Activated T-cell treated with anti-CD3 and anti-CD28 coated beads, Interleukin-2, amount 50 U/mL, for 4 hours (primary cell): ENCODE data around the gene STMN3. TPM values are rescaled to one million over a fixed set of nuclear protein-coding genes. Genes with fewer than 3 reads are reported as not detected.
"Not testable (repeated sequence)": the region's sequence is repeated elsewhere in the genome, so short reads cannot be mapped to it uniquely, and the experiment has no call there.

Experiments
- ATAC-seq, 2 donors: fragments of 200-7000 bp; cut with Tn5 transposase; one replicate each; pipeline ENCODE4 v1.10.0; 2021
- DNase-seq: peaks from one replicate; pipeline ENCODE4 v3.0.0-alpha.2; 2020
- H3K27me3 Mint-ChIP-seq: one replicate; pipeline ENCODE4 v1.8.0; 2021; ENCODE audit warnings: low read depth, mixed read lengths
- H3K36me3 Mint-ChIP-seq: one replicate; pipeline ENCODE4 v1.8.0; 2022; ENCODE audit warnings: mixed read lengths; ENCODE audit not compliant: insufficient read depth
- H3K4me1 Mint-ChIP-seq: one replicate; pipeline ENCODE4 v1.8.0; 2021; ENCODE audit warnings: low read depth, mixed read lengths
- H3K4me3 Mint-ChIP-seq: one replicate; pipeline ENCODE4 v1.8.0; 2021; ENCODE audit warnings: mild to moderate bottlenecking, moderate library complexity, mixed read lengths
- H3K9me3 Mint-ChIP-seq: one replicate; pipeline ENCODE4 v1.8.0; 2021; ENCODE audit warnings: mixed read lengths
- total RNA-seq, 3 donors: library from RNA; stranded (reverse); gene quantifications; one replicate each; pipeline ENCODE4 v1.2.1, GENCODE V29; 2021

Gene STMN3
- total RNA-seq, 3 donors from 2014 or later: 11.4 to 16.2 (median 12.4) TPM

DNA sequence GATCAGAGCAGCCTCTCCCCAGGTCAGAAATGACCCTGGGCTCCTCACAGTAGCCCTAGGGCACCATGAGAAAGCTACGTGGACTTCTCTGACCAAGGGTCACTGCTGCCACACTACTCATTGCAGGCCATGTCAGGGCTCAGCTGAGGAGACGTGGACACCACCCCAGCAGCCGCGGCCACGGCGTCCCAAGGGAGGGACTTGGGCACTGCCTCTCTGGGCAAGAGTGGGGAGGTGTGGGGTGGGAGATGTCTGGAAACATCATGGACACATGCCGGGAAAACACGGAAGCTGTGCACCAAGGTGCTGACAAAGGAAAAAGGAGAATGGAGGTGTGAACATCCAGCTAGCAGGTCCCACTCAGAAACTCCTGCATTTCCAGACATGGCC is 35.4 kb downstream of the STMN3 start:
- ATAC-seq (no peak), DNase-seq (no peak)
- no peaks in the 10 kb centered on the region for H3K9me3 Mint-ChIP-seq
- H3K27me3 Mint-ChIP-seq: no peaks in the 10 kb centered on the region
- peaks cover 15% of the 10 kb centered on the region for H3K4me1 Mint-ChIP-seq
- H3K36me3 Mint-ChIP-seq: peaks cover 27% of the 10 kb centered on the region
- H3K4me3 Mint-ChIP-seq: no peak overlapping the region

DNA sequence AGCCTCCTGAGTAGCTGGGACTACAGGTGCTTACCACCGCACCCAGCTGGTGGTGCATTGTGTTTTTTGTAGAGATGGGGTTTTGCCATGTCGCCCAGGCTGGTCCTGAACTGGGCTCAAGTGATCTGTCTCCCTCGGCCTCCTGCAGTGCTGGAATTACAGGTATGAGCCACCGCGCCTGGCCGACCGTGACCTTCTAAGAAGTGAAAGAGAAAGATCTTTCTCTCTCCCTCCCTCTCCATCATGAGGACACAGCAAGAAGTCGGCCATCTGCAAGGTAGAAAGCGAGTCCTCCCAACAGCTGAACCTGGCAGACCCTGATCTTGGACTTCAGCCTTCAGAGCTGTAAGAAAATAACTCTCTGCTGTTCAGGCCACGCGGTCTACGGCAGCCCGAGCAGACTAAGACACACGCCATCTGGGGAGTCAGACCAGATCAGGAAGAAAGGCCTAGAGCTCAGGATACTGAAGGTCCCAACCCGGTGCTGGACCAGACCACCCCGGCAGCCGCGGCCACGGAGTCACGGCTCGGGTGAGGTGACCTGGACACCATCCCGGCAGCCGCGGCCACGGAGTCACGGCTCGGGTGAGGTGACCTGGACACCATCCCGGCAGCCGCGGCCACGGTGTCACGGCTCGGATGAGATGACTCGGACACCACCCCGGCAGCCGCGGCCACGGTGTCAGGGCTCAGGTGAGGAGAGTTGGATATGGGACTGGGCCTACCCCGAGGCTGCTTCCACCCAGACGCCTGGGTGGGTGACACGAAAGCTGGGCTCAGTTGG is 35.9 kb downstream of the STMN3 start:
- ATAC-seq: no peak
- no peak for DNase-seq
- H3K27me3 Mint-ChIP-seq: no peaks in the 10 kb centered on the region
- H3K9me3 Mint-ChIP-seq: no peaks in the 10 kb centered on the region
- H3K4me1 Mint-ChIP-seq: peaks cover 9% of the 10 kb centered on the region
- peaks cover 25% of the 10 kb centered on the region for H3K36me3 Mint-ChIP-seq
- no peak overlapping the region for H3K4me3 Mint-ChIP-seq

DNA sequence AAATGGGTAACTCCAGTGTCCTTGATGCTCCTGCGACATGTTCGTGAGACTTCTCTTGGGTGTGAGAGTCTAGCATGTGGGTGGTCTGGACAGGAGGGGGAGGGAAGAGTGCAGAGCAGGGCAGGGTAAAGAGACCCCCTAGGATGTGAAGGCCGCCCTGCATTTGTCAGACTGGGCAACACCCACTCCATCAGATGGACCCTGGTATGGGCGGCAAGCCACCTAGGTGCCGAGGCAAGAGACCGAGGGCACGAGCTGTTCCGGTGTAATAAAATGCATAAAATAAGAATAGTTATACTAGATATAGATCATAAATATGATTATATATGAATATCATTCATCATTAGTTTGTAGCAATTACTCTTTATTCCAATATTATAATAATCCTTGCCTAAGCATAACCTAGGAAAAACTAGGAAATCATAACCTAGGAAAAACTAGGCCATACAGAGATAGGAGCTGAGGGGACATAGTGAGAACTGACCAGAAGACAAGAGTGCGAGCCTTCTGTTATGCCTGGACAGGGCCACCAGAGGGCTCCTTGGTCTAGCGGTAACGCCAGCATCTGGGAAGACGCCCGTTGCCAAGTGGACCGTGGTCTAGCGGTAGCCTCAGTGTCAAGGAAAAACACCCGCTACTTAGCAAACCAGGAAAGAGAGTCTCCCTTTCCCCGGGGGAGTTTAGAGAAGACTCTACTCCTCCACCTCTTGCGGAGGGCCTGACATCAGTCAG is 39.2 kb downstream of the STMN3 start:
- DNase-seq, H3K9me3 Mint-ChIP-seq, H3K27me3 Mint-ChIP-seq, H3K4me3 Mint-ChIP-seq, H3K4me1 Mint-ChIP-seq, ATAC-seq: not testable (repeated sequence)
- H3K36me3 Mint-ChIP-seq: peaks cover 22% of the 10 kb centered on the region

DNA sequence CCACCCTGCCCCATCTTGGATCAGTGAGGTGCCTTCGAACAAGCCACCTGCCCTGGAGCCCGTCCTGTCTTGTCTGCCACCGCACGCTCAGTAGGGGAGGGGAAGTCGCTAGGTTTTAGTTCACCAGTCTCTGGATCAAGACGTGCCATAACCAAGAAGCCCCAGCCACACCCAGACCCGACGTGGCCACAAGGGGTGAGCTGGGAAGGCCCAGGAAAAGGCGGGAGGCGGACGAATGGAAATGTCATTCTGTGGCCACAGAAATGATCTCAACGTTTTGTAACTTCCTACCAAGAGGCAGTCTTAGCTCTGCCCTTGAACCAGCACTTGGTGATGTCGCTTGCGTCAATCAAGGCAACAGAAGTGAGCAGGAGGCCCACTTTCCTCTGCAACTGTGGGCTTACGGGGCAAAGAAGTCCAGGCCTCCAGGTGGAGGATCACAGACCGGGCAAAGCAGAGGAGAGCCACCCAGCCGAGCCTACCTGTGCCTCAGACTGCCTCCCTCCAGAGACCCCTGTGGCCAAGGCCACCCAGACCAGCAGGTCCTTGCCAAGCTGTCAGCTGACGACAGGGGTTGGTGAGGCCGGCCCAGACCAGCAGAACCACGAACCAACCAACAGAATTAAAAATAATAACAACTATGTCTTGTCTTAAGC is 40.8 kb downstream of the STMN3 start:
- Mint-ChIP-seq H3K27me3 (no peaks in the 10 kb centered on the region), H3K4me1 (peaks cover 2% of the 10 kb centered on the region)

DNA sequence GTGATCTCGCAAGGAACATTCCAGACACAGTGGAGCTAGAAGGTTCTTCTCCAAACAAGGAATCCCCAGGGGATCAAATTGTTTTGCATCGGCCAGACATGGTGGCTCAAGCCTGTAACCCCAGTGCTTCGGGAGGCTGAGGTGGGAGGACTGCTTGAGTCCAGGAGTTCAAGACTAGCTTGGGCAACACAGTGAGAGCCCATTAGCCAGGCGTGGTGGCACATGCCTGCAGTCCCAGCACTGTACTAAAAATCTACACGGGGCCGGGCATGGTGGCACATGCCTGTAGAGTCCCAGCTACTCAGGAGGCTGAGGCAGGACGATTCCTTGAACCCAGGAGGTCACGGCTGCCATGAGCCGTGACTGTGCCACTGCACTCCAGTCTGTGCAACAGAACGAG is 41.6 kb downstream of the STMN3 start:
- no peak overlapping the region for H3K4me3 Mint-ChIP-seq
- H3K36me3 Mint-ChIP-seq: peaks cover 15% of the 10 kb centered on the region

More for the DNA sequence above, 40.8 kb downstream of the STMN3 start:
- ATAC-seq: no peak
- H3K4me3 Mint-ChIP-seq: no peak overlapping the region
- DNase-seq: no peak
- peaks cover 15% of the 10 kb centered on the region for H3K36me3 Mint-ChIP-seq
- no peaks in the 10 kb centered on the region for H3K9me3 Mint-ChIP-seq

DNA sequence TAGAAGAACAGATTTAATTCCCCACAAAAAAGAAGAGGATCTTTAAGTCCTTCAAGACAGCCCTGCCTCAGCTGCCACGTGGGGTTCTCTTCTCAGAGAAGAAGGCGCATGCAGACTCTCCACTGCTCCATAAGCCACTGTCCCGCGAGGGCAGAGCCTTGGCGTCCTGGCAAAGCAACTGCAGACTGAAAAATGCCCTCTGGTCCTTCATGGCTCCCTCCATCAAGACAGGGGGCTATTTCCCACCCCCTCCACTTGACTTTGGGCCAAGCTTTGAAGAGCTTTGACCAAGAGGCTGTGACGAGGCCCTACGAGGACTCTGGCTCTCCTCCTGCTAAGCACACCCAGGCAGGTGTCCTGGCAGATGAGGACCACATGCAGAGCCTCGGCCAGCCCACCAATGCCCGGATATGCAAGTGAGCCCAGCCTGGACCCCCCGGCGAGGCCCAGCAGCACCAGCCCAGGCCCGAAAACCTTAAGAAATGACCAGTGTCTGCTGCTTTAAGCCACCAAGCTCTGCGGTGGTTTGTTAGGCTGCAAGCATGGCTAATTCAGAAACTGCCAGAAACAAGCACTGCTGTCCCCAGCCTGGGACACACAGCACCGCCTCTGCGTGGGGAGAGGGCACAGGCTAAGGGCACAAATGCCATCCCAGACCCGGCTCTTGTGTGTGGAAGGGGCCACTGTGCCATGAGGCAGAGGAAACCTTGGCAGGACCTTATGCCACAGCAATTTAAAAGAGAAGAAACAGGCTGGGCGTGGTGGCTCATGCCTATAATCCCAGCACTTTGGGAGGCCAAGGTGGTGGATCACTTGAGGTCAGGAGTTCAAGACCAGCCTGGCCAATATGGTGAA is 42.4 kb downstream of the STMN3 start:
- peaks cover 12% of the 10 kb centered on the region for H3K36me3 Mint-ChIP-seq
- H3K4me1 Mint-ChIP-seq: peaks cover 6% of the 10 kb centered on the region
- H3K4me3 Mint-ChIP-seq: no peak overlapping the region
- no peaks in the 10 kb centered on the region for H3K27me3 Mint-ChIP-seq
- DNase-seq: no peak
- H3K9me3 Mint-ChIP-seq: no peaks in the 10 kb centered on the region
- no peak for ATAC-seq

More for the DNA sequence above, 41.6 kb downstream of the STMN3 start:
- ATAC-seq (no peak), DNase-seq (no peak)
- no peaks in the 10 kb centered on the region for H3K27me3 Mint-ChIP-seq
- H3K4me1 Mint-ChIP-seq: peaks cover 4% of the 10 kb centered on the region
- no peaks in the 10 kb centered on the region for H3K9me3 Mint-ChIP-seq

DNA sequence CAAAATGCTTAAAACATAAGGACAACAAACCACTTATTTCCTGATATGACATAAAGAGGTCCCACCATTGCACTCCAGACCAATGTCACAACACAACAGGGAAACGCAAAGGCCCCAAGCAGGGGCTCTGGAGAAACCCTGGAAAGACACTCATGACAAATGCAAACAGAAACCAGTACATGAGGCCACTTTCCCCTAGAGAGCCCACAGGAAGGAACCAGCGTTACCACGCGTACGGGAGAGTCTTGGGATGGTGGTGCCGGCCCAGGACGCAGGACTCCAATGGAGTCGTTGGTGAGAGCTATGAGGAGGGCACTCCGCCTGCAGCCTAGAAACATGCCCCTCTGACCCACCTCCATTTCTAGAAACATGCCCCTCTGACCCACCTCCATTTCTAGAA is 46.5 kb downstream of the STMN3 start:
- Mint-ChIP-seq H3K27me3 (no peaks in the 10 kb centered on the region), H3K4me1 (peaks cover 4% of the 10 kb centered on the region), H3K4me3 (no peak overlapping the region), H3K9me3 (no peaks in the 10 kb centered on the region), H3K36me3 (peaks cover 11% of the 10 kb centered on the region)
- DNase-seq (no peak), ATAC-seq (no peak)

DNA sequence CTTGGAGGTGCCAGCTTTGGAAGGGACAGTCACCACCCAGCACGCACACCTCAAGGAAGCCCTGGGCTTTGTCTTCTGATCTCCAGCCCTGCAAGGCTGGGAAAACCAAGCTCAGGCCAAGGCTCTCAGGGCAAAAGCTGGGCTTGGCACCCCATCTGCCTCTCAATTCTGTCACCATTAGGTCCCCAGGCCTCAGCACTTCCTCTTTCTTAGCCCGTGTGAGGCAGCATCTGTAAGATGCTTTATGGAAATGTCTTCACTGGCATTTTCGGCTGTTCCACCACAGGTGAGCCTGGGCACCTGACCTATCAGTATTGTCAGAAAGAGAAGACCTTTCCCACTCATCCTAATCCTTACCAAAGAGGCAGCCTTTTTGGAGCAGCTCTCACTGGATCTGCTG is 50.9 kb downstream of the STMN3 start:
- DNase-seq (no peak), ATAC-seq (no peak)
- H3K4me3 Mint-ChIP-seq: no peak overlapping the region
- H3K27me3 Mint-ChIP-seq: no peaks in the 10 kb centered on the region
- peaks cover 20% of the 10 kb centered on the region for H3K36me3 Mint-ChIP-seq
- H3K9me3 Mint-ChIP-seq: no peaks in the 10 kb centered on the region
- H3K4me1 Mint-ChIP-seq: peaks cover 4% of the 10 kb centered on the region

DNA sequence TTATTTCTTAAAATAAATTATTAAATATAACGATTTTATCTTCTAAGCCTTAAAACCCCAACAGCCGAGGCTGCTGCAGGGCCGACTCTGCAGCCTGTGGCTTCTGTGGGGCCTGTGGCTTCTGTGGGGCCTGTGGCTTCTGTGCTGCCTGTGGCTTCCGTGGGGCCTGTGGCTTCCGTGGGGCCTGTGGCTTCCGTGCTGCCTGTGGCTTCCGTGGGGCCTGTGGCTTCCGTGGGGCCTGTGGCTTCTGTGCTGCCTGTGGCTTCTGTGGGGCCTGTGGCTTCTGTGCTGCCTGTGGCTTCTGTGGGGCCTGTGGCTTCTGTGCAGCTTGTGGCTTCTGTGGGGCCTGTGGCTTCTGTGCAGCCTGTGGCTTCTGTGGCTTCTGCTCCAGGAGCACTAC is 51.5 kb downstream of the STMN3 start:
- H3K36me3 Mint-ChIP-seq: peaks cover 20% of the 10 kb centered on the region
- not testable (repeated sequence) for ATAC-seq, H3K9me3 Mint-ChIP-seq, H3K27me3 Mint-ChIP-seq, H3K4me3 Mint-ChIP-seq, DNase-seq, H3K4me1 Mint-ChIP-seq

DNA sequence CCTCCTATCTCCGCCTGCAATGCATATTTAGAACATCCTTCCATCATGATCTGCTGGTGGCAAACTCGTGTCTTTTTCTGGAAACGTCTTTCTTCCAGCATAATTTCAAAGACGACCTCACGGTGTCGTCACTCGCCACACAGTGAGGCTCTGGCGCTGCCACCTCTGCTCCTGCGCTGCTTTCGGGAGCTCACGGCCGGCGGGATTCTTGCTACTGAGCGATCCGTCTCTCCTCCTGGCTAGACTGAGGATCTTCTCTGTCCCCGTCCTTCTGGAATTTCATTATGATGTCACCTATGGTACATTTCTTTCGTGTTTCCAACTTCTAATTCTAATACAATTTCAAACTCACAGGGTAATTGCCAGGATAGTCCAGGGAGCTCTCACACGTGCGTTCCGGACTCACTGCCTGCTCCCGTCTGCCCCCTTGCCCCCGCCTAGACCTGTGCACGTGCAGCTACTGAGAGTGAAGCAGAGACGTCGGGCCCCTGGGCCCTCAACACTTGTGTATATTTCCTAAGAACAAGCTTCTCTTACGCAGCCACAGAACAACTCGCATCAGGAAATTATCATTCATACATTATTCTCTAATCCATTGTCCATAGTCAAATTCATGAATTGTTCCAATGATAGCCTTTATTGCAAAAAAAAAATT is 53.7 kb downstream of the STMN3 start:
- Mint-ChIP-seq H3K36me3 (peaks cover 26% of the 10 kb centered on the region), H3K4me1 (no peaks in the 10 kb centered on the region), H3K4me3 (no peak overlapping the region), H3K9me3 (no peaks in the 10 kb centered on the region), H3K27me3 (no peaks in the 10 kb centered on the region)
- ATAC-seq (no peak), DNase-seq (no peak)

DNA sequence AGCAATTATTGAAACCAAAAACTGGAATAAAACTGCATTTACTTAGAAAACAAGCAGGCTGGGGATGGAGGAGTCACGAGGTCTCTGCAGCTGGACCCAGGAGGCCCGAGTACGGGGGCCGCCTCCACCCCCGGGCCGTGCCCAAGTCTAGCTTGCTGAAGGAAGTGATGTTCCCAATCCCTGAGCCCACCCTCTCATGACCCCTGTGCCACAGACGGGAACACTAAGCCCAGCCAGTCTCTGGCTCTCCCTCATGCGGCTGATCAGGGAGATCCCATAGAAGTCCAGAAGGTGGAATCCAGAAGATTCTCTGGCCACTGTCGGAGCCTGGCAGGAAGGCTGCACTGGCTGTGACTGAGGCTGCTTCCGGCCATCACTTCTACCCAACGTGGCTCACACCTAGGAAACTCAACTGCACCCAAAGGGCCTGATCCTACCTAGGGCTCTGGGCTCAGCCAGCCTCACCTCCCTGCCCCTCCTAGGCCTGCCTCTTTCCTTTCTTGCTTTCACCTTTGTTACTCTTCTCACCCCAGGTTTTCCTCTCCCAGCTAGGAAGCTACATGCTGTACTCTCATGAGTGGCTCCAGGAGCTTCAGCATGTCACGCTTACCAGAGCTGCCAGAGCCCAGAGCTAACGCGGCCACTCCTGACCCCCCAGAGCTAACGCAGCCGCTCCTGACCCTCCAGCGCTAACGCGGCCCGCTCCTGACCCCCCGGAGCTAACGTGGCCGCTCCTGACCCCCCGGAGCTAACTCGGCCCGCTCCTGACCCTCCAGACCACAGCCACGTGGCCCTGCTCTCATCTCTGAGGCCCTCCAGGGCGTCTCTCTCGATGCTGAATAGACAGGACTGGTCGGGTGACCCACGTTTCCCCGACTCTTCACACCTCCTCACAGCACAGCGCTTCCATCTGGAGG is 54.5 kb downstream of the STMN3 start:
- DNase-seq: no peak
- Mint-ChIP-seq H3K4me3 (no peak overlapping the region), H3K36me3 (peaks cover 27% of the 10 kb centered on the region), H3K9me3 (no peaks in the 10 kb centered on the region), H3K27me3 (no peaks in the 10 kb centered on the region), H3K4me1 (no peaks in the 10 kb centered on the region)
- no peak for ATAC-seq

DNA sequence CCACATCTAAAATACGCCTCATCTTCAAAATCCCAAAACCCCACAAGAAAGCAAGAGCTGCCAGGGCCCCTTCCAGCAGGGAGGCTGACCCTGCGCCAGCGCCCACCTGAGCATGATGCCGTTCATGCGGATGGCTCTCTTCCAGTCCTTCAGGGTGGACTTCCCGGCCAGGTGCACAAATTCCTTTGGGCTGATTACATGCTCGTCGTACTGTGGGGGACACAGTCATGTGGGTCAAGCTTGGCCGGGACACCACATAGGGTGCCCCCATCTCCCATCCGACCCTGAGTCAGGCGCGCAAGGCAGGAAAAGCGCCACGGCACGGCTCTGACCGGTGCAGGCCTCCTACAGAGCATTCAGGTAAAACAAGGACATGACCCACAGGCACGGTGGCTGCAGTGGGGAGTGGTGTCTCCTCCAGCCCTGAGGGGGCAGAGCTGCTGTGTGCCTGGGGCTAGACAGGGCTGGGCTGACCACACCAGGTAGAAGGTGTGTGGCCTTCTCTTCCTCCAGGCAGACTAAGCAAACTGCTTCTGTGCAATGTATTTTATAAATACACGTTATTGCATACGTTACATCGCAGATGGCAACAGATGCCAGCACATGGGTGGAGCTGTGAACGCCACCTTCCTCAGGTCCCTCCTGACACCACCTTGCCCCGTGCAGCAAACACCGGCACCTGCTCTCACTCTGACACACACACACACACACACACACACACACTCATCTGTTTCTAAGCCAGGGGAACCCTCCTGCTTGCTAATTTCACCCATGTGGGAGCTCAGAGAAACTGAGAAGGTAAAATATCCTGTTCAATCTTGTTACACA is 55.4 kb downstream of the STMN3 start:
- Mint-ChIP-seq H3K4me1 (no peaks in the 10 kb centered on the region), H3K27me3 (no peaks in the 10 kb centered on the region), H3K36me3 (peaks cover 29% of the 10 kb centered on the region), H3K4me3 (no peak overlapping the region), H3K9me3 (no peaks in the 10 kb centered on the region)
- DNase-seq (no peak), ATAC-seq (no peak)
